K562 (cell line): ENCODE measurements around the gene COMP.

Experiments
- DNMT1 ChIP-seq: fragments of 450-650 bp; IDR thresholded peaks from 2 replicates; pipeline ENCODE4 v1.6.1; 2016; ENCODE audit warnings: antibody characterized with exemption, mild to moderate bottlenecking
- EP300 ChIP-seq: IDR thresholded peaks from 2 replicates; pipeline ENCODE4 v1.6.1; 2012; ENCODE audit warnings: low read length, improper control_type of control experiment
- HDAC6 ChIP-seq: IDR thresholded peaks from 2 replicates; pipeline ENCODE4 v1.6.1; 2012; ENCODE audit warnings: low read depth, mild to moderate bottlenecking, control low read depth, inconsistent platforms, low read length, moderate library complexity
- IRF2 ChIP-seq: sonication (generic); formaldehyde crosslinking; IDR thresholded peaks from 2 replicates; pipeline ENCODE4 v1.8.1; 2022; ENCODE audit warnings: mild to moderate bottlenecking, missing genetic modification reagents
- JUNB ChIP-seq: fragments of 450-650 bp; formaldehyde crosslinking; conservative IDR thresholded peaks from 2 replicates; pipeline ENCODE4 v1.4.0; 2020; ENCODE audit warnings: mild to moderate bottlenecking
- LARP7 ChIP-seq: fragments of 450-650 bp; IDR thresholded peaks from 2 replicates; pipeline ENCODE4 v1.6.1; 2016
- PML ChIP-seq: IDR thresholded peaks from 2 replicates; pipeline ENCODE4 v1.6.1; 2012; ENCODE audit warnings: low read length, inconsistent platforms
- TBP ChIP-seq: optimal IDR thresholded peaks from 2 replicates; pipeline ENCODE3; 2011; ENCODE audit warnings: low read depth, low read length, improper control_type of control experiment
- ZNF311 ChIP-seq: fragments of 250-450 bp; sonication (Bioruptor Pico); IDR thresholded peaks from 2 replicates; pipeline ENCODE4 v1.4.0; 2020; ENCODE audit warnings: mild to moderate bottlenecking, moderate library complexity

GRCh38 chr19:18781885-18782527, 9.1 kb downstream of the COMP start:
- TF ChIP-seq LARP7 (no peak), IRF2 (CRISPR knock-in tag) (no peak), TBP (no peak), ZNF311 (CRISPR knock-in tag) (no peak), PML (no peak), DNMT1 (no peak), HDAC6 (no peak), EP300 (no peak), JUNB (no peak)
